ENCODE data around the gene SYT13. TPM values are rescaled to one million over a fixed set of nuclear protein-coding genes. Genes with fewer than 3 reads are reported as not detected.
A peak's percentile ranks its signal among the peaks of the same experiment; 100 is the strongest.

Gene SYT13
- total RNA-seq, 1 donor: under 0.01 TPM

- DNase-seq (ENCODE audit: low read depth in 2 of 3, low spot score in 2 of 3): no peak
Observed at GRCh38 chr11:45314900-45315299, 28.8 kb upstream of the SYT13 start.

- DNase-seq (ENCODE audit: low read depth in 2 of 3, low spot score in 2 of 3): no peak
Observed at GRCh38 chr11:45313171-45313865, 27.2 kb upstream of the SYT13 start.

GRCh38 chr11:45305874-45306623 is 19.9 kb upstream of the SYT13 start:
- no peak for DNase-seq (ENCODE audit: low read depth in 2 of 3, low spot score in 2 of 3)

- no peak for DNase-seq (ENCODE audit: low read depth in 2 of 3, low spot score in 2 of 3)
Observed at GRCh38 chr11:45304992-45305335, 18.8 kb upstream of the SYT13 start.

- no peak for DNase-seq (ENCODE audit: low read depth in 2 of 3, low spot score in 2 of 3)
Observed at GRCh38 chr11:45304111-45304991, 18.2 kb upstream of the SYT13 start.

- DNase-seq (ENCODE audit: low read depth in 2 of 3, low spot score in 2 of 3): no peak
Observed at GRCh38 chr11:45303316-45303715, 17.2 kb upstream of the SYT13 start.

GRCh38 chr11:45301537-45302246 is 15.6 kb upstream of the SYT13 start:
- no peak for DNase-seq (ENCODE audit: low read depth in 2 of 3, low spot score in 2 of 3)

GRCh38 chr11:45300715-45301114 is 14.6 kb upstream of the SYT13 start:
- no peak for DNase-seq (ENCODE audit: low read depth in 2 of 3, low spot score in 2 of 3)

GRCh38 chr11:45298718-45299117 is 12.6 kb upstream of the SYT13 start:
- no peak for DNase-seq (ENCODE audit: low read depth in 2 of 3, low spot score in 2 of 3)

GRCh38 chr11:45296075-45296474 is 9.9 kb upstream of the SYT13 start:
- DNase-seq (ENCODE audit: low read depth in 2 of 3, low spot score in 2 of 3): no peak

GRCh38 chr11:45294499-45294898 is 8.4 kb upstream of the SYT13 start:
- DNase-seq (ENCODE audit: low read depth in 2 of 3, low spot score in 2 of 3): no peak

- peak; percentile 2 to 91 (median 77) for DNase-seq (ENCODE audit: low read depth in 2 of 3, low spot score in 2 of 3)
Observed at GRCh38 chr11:45293566-45294192, 7.5 kb upstream of the SYT13 start.

GRCh38 chr11:45290586-45290985 is 4.4 kb upstream of the SYT13 start:
- no peak for DNase-seq (ENCODE audit: low read depth in 2 of 3, low spot score in 2 of 3)

GRCh38 chr11:45289369-45289768 is 3.2 kb upstream of the SYT13 start:
- no peak for DNase-seq (ENCODE audit: low read depth in 2 of 3, low spot score in 2 of 3)

- no peak for DNase-seq (ENCODE audit: low read depth in 2 of 3, low spot score in 2 of 3)
Observed at GRCh38 chr11:45288339-45288738, 2.2 kb upstream of the SYT13 start.

GRCh38 chr11:45287316-45287903 is 1.3 kb upstream of the SYT13 start:
- no peak for DNase-seq (ENCODE audit: low read depth in 2 of 3, low spot score in 2 of 3)

- DNase-seq (ENCODE audit: low read depth in 2 of 3, low spot score in 2 of 3): no peak
Observed at GRCh38 chr11:45285250-45285828, 802 bp downstream of the SYT13 start.

- no peak for DNase-seq (ENCODE audit: low read depth in 2 of 3, low spot score in 2 of 3)
Observed at GRCh38 chr11:45282081-45282480, 4.1 kb downstream of the SYT13 start.

- DNase-seq (ENCODE audit: low read depth in 2 of 3, low spot score in 2 of 3): peak in 1 of 3 donors; percentile 24
Observed at GRCh38 chr11:45280449-45280848, 5.7 kb downstream of the SYT13 start.

- DNase-seq (ENCODE audit: low read depth in 2 of 3, low spot score in 2 of 3): no peak
Observed at GRCh38 chr11:45279645-45280044, 6.5 kb downstream of the SYT13 start.

All from hematopoietic multipotent progenitor cell (in vitro differentiated cells).